HepG2 (cell line): ENCODE data around the gene MS4A1. TPM values are rescaled to one million over a fixed set of nuclear protein-coding genes. Genes with fewer than 3 reads are reported as not detected.

Experiments used
- ATAC-seq: fragments of 200-7000 bp; cut with Tn5 transposase; 3 replicates; pipeline ENCODE4 v1.9.1; 2020; ENCODE audit warnings: mild to moderate bottlenecking, moderate library complexity
- Bru-seq: library from RNA; stranded (reverse); fragments of 400-500 nt; gene quantifications from one replicate; lab custom pipeline; 2021; lab: Mats Ljungman, UMichigan
- BruChase-seq, 2 experiments: library from RNA; stranded (reverse); fragments of 400-500 nt; gene quantifications; one replicate each; lab custom pipeline; 2021; lab: Mats Ljungman, UMichigan
- BruUV-seq: library from RNA; stranded (reverse); fragments of 400-500 nt; replicated peaks from 2 replicates; lab custom pipeline; 2021; lab: Mats Ljungman, UMichigan
- CTCF ChIA-PET: fragments of 300-600 bp; formaldehyde crosslinking; extraction: SDS; loops from one replicate; lab custom pipeline; 2021; ENCODE audit warnings: low total read pairs, inconsistent platforms, low intra/inter-chr PET ratio; lab: Yijun Ruan, JAX
- POLR2A ChIA-PET: fragments of 350-600 bp; sonication (Branson Sonifier 250); formaldehyde crosslinking; loops from one replicate; lab custom pipeline; 2020; ENCODE audit warnings: antibody characterized with exemption, inconsistent platforms; lab: Yijun Ruan, JAX
- DNase-seq: peaks from one replicate; pipeline ENCODE4 v3.0.0-alpha.2; 2015; ENCODE audit warnings: low spot score
- FAIRE-seq: peaks from 3 replicates; lab custom pipeline; 2011; peaks lifted over from hg19 to GRCh38; lab: Jason Lieb, UNC
- H2AFZ ChIP-seq: one replicate; pipeline ENCODE4 v1.6.1; 2011; ENCODE audit warnings: low read length, inconsistent platforms
- H3K27ac ChIP-seq: fragments of 300-600 bp; 3 replicates; pipeline ENCODE4 v1.8.0; 2011; ENCODE audit warnings: mixed run types, mild to moderate bottlenecking, mixed read lengths, low read length, inconsistent platforms; ENCODE audit not compliant: insufficient read depth; ENCODE audit errors: extremely low read length
- H3K27me3 ChIP-seq, 2 experiments: fragments of 200-600 bp in 1 of 2; 2 replicates in 1 of 2; 3 replicates in 1 of 2; pipeline versions ENCODE4 v1.6.0 to v1.8.0; 2011; ENCODE audit warnings: low read length in 2 of 2, mild to moderate bottlenecking in 2 of 2, moderate library complexity in 2 of 2, inconsistent platforms in 1 of 2; ENCODE audit not compliant: insufficient read depth in 2 of 2, control insufficient read depth in 1 of 2
- H3K36me3 ChIP-seq, 2 experiments: fragments of 200-600 bp in 1 of 2; replicated peaks in 1 of 2; 2 replicates in 1 of 2; 3 replicates in 1 of 2; pipeline versions ENCODE4 v1.5.1 to v1.8.0; 2011; ENCODE audit warnings: low read length in 2 of 2, inconsistent platforms in 1 of 2; ENCODE audit not compliant: insufficient read depth in 2 of 2, control insufficient read depth in 1 of 2
- H3K4me1 ChIP-seq: 2 replicates; pipeline ENCODE4 v1.5.1; 2012; ENCODE audit warnings: low read length, inconsistent platforms; ENCODE audit not compliant: insufficient read depth
- H3K4me2 ChIP-seq: 2 replicates; pipeline ENCODE4 v1.6.0; 2011; ENCODE audit warnings: low read depth, low read length, inconsistent platforms
- H3K4me3 ChIP-seq, 3 experiments: fragments of 200-600 bp in 1 of 3; sonication (generic), shearing (Covaris generic) in 1 of 3; replicated peaks in 1 of 3; 2 replicates each; pipeline ENCODE4 v1.5.1; 2011 to 2016; ENCODE audit warnings: low read length in 3 of 3, inconsistent platforms in 2 of 3, low read depth in 2 of 3, mild to moderate bottlenecking in 2 of 3, control low read depth in 1 of 3, mixed read lengths in 1 of 3; ENCODE audit not compliant: insufficient read depth in 1 of 3
- H3K79me2 ChIP-seq: one replicate; pipeline ENCODE4 v1.6.1; 2011; ENCODE audit warnings: low read length, inconsistent platforms; ENCODE audit not compliant: insufficient read depth
- H3K9ac ChIP-seq: 2 replicates; pipeline ENCODE4 v1.6.0; 2011; ENCODE audit warnings: mild to moderate bottlenecking, low read depth, low read length, inconsistent platforms; ENCODE audit not compliant: insufficient read depth
- H3K9me3 ChIP-seq: 2 replicates; pipeline ENCODE4 v1.5.1; 2012; ENCODE audit warnings: mild to moderate bottlenecking, low read length
- H4K20me1 ChIP-seq: 2 replicates; pipeline ENCODE4 v1.6.0; 2011; ENCODE audit warnings: inconsistent platforms, mild to moderate bottlenecking, low read length, moderate library complexity; ENCODE audit not compliant: insufficient read depth
- MAF1 ChIP-seq: sonication (generic); formaldehyde crosslinking; IDR thresholded peaks from 2 replicates; pipeline ENCODE4 v1.5.0; 2020; ENCODE audit warnings: missing genetic modification reagents, borderline replicate concordance
- RFX5 ChIP-seq: IDR thresholded peaks from 2 replicates; pipeline ENCODE4 v1.6.1; 2011; ENCODE audit warnings: low read depth, low read length, improper control_type of control experiment
- SIX1 ChIP-seq: sonication (generic); formaldehyde crosslinking; IDR thresholded peaks from 2 replicates; pipeline ENCODE4 v1.4.0; 2020; ENCODE audit warnings: missing genetic modification reagents, borderline replicate concordance
- SRF ChIP-seq: IDR thresholded peaks from 2 replicates; pipeline ENCODE4 v1.6.1; 2011; ENCODE audit warnings: mild to moderate bottlenecking, low read depth, low read length, moderate library complexity
- SYNCRIP ChIP-seq: fragments of 200-400 bp; formaldehyde crosslinking; IDR thresholded peaks from 2 replicates; pipeline ENCODE4 v1.6.1; 2018; ENCODE audit warnings: mild to moderate bottlenecking, low read depth, low read length; ENCODE audit not compliant: insufficient read depth
- ZNF496 ChIP-seq: sonication (generic); formaldehyde crosslinking; IDR thresholded peaks from 2 replicates; pipeline ENCODE4 v1.8.1; 2023; ENCODE audit warnings: mild to moderate bottlenecking, moderate library complexity, missing genetic modification reagents; ENCODE audit not compliant: insufficient replicate concordance
- WGBS: methylation state at CpG from one replicate; pipeline ENCODE4 v1.1.6; 2017; ENCODE audit warnings: low lambda C conversion rate; 5-methylcytosine and 5-hydroxymethylcytosine counted together
- in situ Hi-C: cut with HindIII; loops from 2 replicates; pipeline ENCODE4 v1.10.0; 2017; ENCODE audit warnings: low pct_unique_long_range_greater_than_20kb; ENCODE audit not compliant: extremely low pct_ligation_motif_present
- intact Hi-C: fragments of 100-400 bp; cut with micrococcal nuclease; formaldehyde crosslinking; loops from one replicate; pipeline ENCODE4 v1.10.0; 2022; ENCODE audit not compliant: unreplicated experiment
- long read RNA-seq, 2 experiments: library from RNA in 1 of 2; library from polyadenylated mRNA in 1 of 2; stranded (forward) in 1 of 2; unstranded in 1 of 2; transcript quantifications; one replicate each; pipeline ENCODE4 v2.0.0, GENCODE V29; 2019 to 2022
- polyA minus RNA-seq, 3 experiments: library from RNA; depleted of rRNA, polyadenylated mRNA; stranded (reverse); fragments of >200 nt; gene quantifications; 2 replicates each; pipeline ENCODE4 v1.2.3, GENCODE V29; 2011; ENCODE audit warnings: low replicate concordance in 1 of 3
- polyA plus RNA-seq, 8 experiments: library from polyadenylated mRNA; depleted of rRNA in 3 of 8; stranded (reverse) in 7 of 8; unstranded in 1 of 8; fragments of >200 nt; fragmentation: Illumina TruSeq in 4 of 8; extraction: Trizol in 4 of 8; gene quantifications; 2 replicates each; pipeline versions ENCODE4 v1.2.1 to v1.2.3, GENCODE V29; 2011 to 2016; ENCODE audit warnings: low read depth in 4 of 8, missing spikeins in 1 of 8, mixed read lengths in 1 of 8; ENCODE audit not compliant: insufficient read depth in 1 of 8
- total RNA-seq, 5 experiments: library from RNA; depleted of rRNA; stranded (reverse); fragments of >200 nt; fragmentation: Illumina TruSeq; extraction: Trizol; gene quantifications; 2 replicates each; pipeline ENCODE4 v1.2.3, GENCODE V29; 2016; ENCODE audit warnings: low read depth in 1 of 5

MS4A1 gene
- not detected in 2 replicates for total RNA-seq (2016; rRNA removed; fragmentation: Illumina TruSeq; extraction: Trizol)
- not detected in 2 replicates for total RNA-seq (2016; cell fraction: cytosol; rRNA removed; fragmentation: Illumina TruSeq; extraction: Trizol; ENCODE audit: low read depth)
- not detected in 2 replicates for total RNA-seq (2016; cell fraction: insoluble cytoplasmic fraction; rRNA removed; fragmentation: Illumina TruSeq; extraction: Trizol)
- total RNA-seq (2016; cell fraction: membrane; rRNA removed; fragmentation: Illumina TruSeq; extraction: Trizol) = not detected in 2 replicates
- not detected in 2 replicates for total RNA-seq (2016; cell fraction: nucleus; rRNA removed; fragmentation: Illumina TruSeq; extraction: Trizol)
- polyA plus RNA-seq (2011; rRNA removed) = 0.01 TPM in 1 of 2 replicates, not detected in the other
- polyA plus RNA-seq (2011; cell fraction: cytosol; rRNA removed) = 0.05 and 0.12 TPM in 2 replicates
- 0.37 and 1.2 TPM in 2 replicates for polyA plus RNA-seq (2011; cell fraction: nucleus; rRNA removed)
- polyA plus RNA-seq (2012) = not detected in 2 replicates
- polyA plus RNA-seq (2016; cell fraction: cytosol; fragmentation: Illumina TruSeq; extraction: Trizol; ENCODE audit: low read depth) = not detected in 2 replicates
- not detected in 2 replicates for polyA plus RNA-seq (2016; cell fraction: insoluble cytoplasmic fraction; fragmentation: Illumina TruSeq; extraction: Trizol; ENCODE audit: low read depth)
- not detected in 2 replicates for polyA plus RNA-seq (2016; cell fraction: membrane; fragmentation: Illumina TruSeq; extraction: Trizol; ENCODE audit: low read depth)
- polyA plus RNA-seq (2016; cell fraction: nucleus; fragmentation: Illumina TruSeq; extraction: Trizol; ENCODE audit: insufficient read depth, low read depth) = not detected in 2 replicates
- polyA minus RNA-seq (2011; rRNA and poly(A)+ RNA removed; ENCODE audit: low replicate concordance) = 0.19 TPM in 1 of 2 replicates, not detected in the other
- polyA minus RNA-seq (2011; cell fraction: cytosol; rRNA and poly(A)+ RNA removed) = not detected in 2 replicates
- polyA minus RNA-seq (2011; cell fraction: nucleus; rRNA and poly(A)+ RNA removed) = not detected in 2 replicates
- Bru-seq, nascent RNA = percentile 26 among the genes with signal in this experiment
- percentile 18 among the genes with signal in this experiment for BruChase-seq, experiment 1, labeled RNA remaining after a 6-hour chase
- percentile 27 among the genes with signal in this experiment for BruChase-seq, experiment 2, labeled RNA remaining after a 2-hour chase
- long read RNA-seq, experiment 1 = 0 reads
- long read RNA-seq, experiment 2 = 0 reads

DNA sequence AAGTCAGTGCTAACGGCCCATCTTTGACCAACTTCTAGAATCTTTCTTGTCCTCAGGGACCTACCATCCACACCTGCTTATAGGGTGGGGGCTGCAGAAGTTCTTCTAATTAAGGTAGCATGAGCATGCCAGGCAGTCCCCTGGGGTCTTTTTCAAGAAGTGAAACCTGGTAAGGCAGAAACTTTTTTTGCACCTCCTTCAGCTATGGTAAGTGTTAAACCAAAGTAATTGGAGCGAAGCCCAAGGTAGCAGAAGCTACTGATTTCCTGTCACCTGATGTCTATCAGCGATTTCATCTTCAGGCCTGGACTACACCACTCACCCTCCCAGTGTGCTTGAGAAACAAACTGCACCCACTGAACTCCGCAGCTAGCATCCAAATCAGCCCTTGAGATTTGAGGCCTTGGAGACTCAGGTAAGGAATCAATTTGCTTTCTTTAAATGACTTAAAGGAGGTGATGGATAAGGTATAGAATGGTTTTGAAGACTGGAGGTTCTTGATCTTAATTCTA, at the start of gene MS4A1:
Gene MS4A1 (plus strand): TSS at position 317 of the 512 bp plus-strand sequence. CDS start 6,528 bp downstream, outside the sequence.
- H3K4me1 ChIP-seq = no peaks in the 10 kb centered on the region
- H4K20me1 ChIP-seq = no peaks in the 10 kb centered on the region
- ChIA-PET POLR2A (no interaction called here), CTCF (no interaction called here)
- 0% methylated on average over 3 of the region's 4 CpGs for WGBS
- no peak within 1 kb of the TSS for H3K4me2 ChIP-seq
- H3K9ac ChIP-seq = no peak within 1 kb of the TSS
- H3K27ac ChIP-seq = no peak within 1 kb of the TSS
- H3K4me3 ChIP-seq = no peak within 1 kb of the TSS
- FAIRE-seq (no peak), DNase-seq (no peak), ATAC-seq (no peak)
- H2AFZ ChIP-seq = no peak within 1 kb of the TSS
- H3K36me3 ChIP-seq = no peaks in the 10 kb centered on the region
- intact Hi-C loops (no loop called here), in situ Hi-C loops (no loop called here)
- no peaks in the 10 kb centered on the region for H3K79me2 ChIP-seq
- H3K27me3 ChIP-seq = no peaks in the 10 kb centered on the region
- no peak for TF ChIP-seq SRF
- no peak for TF ChIP-seq ZNF496 (CRISPR knock-in tag)
- no peak for TF ChIP-seq RFX5
- TF ChIP-seq MAF1 (CRISPR knock-in tag) = no peak
- no peak for TF ChIP-seq SYNCRIP
- TF ChIP-seq SIX1 (CRISPR knock-in tag) = no peak
- no peaks in the 10 kb centered on the region for H3K9me3 ChIP-seq
- no TSS peak for BruUV-seq
